Panc1 (cell line): ENCODE measurements around the gene MAD1L1.

Source experiments
- POLR2AphosphoS5 ChIP-seq: IDR thresholded peaks from 2 replicates; pipeline ENCODE4 v1.6.1; 2012; ENCODE audit warnings: mild to moderate bottlenecking, low read depth, low read length, moderate library complexity
- SIN3A ChIP-seq: IDR thresholded peaks from 2 replicates; pipeline ENCODE4 v1.6.1; 2012; ENCODE audit warnings: low read depth, mild to moderate bottlenecking, low read length, moderate library complexity, borderline replicate concordance; ENCODE audit not compliant: insufficient read depth
- TCF7L2 ChIP-seq: IDR thresholded peaks from 2 replicates; pipeline ENCODE4 v1.6.1; 2011; ENCODE audit warnings: mild to moderate bottlenecking, low read depth, low read length, inconsistent platforms
- TF ChIP-seq, protein P1 (sequence below): fragments of 450-650 bp; IDR thresholded peaks from 2 replicates; pipeline ENCODE4 v1.5.1; 2017; ENCODE audit warnings: mild to moderate bottlenecking
- TF ChIP-seq, protein P2 (sequence below), 2 experiments: IDR thresholded peaks; 2 replicates each; pipeline ENCODE4 v1.6.1; 2011 to 2012; ENCODE audit warnings: low read depth in 2 of 2, control low read depth in 1 of 2, low read length in 1 of 2, mild to moderate bottlenecking in 1 of 2, moderate library complexity in 1 of 2; ENCODE audit not compliant: insufficient read depth in 1 of 2

DNA sequence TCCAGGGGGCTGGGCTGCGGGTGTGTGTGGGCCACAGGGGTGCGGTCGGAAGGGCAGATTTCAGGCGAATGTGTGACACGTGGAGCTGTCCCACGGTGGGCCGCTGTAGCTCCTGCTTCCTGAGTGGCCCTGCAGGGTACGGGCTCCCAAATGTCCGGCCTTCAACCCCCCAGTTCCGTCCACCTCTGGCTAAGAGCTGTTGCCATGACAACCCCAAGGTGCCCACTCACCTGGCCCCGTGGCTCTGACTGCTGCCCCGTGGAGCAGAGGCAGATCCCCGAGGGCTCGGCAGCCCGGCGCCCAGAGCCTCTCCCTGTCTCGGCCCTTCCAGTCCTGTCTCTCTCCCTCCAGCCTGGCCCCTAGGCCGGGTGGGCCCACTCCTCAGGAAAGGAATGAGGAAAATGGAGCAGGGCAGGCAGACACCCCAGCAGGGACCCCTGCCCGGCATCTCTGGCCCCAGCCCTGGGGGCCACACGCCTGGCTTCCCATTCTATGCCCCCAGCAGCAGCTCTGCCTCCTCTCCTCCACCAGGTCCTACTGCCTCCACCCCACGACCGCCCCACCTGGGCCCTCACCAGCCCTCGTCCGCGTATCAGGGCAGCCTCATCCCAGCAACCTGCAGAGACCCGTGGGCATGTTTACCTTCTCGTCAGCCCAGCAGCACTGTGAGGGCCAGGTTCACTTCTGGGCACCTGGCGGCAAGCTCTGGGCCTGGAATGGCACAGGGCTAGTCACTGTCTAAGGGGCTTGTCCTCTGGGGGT is 347.1 kb downstream of the MAD1L1 start:
- TF ChIP-seq, protein P1, sequence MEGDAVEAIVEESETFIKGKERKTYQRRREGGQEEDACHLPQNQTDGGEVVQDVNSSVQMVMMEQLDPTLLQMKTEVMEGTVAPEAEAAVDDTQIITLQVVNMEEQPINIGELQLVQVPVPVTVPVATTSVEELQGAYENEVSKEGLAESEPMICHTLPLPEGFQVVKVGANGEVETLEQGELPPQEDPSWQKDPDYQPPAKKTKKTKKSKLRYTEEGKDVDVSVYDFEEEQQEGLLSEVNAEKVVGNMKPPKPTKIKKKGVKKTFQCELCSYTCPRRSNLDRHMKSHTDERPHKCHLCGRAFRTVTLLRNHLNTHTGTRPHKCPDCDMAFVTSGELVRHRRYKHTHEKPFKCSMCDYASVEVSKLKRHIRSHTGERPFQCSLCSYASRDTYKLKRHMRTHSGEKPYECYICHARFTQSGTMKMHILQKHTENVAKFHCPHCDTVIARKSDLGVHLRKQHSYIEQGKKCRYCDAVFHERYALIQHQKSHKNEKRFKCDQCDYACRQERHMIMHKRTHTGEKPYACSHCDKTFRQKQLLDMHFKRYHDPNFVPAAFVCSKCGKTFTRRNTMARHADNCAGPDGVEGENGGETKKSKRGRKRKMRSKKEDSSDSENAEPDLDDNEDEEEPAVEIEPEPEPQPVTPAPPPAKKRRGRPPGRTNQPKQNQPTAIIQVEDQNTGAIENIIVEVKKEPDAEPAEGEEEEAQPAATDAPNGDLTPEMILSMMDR, result no peak
- TF ChIP-seq POLR2AphosphoS5 (no peak), TCF7L2 (no peak), SIN3A (no peak)
- TF ChIP-seq, protein P2, sequence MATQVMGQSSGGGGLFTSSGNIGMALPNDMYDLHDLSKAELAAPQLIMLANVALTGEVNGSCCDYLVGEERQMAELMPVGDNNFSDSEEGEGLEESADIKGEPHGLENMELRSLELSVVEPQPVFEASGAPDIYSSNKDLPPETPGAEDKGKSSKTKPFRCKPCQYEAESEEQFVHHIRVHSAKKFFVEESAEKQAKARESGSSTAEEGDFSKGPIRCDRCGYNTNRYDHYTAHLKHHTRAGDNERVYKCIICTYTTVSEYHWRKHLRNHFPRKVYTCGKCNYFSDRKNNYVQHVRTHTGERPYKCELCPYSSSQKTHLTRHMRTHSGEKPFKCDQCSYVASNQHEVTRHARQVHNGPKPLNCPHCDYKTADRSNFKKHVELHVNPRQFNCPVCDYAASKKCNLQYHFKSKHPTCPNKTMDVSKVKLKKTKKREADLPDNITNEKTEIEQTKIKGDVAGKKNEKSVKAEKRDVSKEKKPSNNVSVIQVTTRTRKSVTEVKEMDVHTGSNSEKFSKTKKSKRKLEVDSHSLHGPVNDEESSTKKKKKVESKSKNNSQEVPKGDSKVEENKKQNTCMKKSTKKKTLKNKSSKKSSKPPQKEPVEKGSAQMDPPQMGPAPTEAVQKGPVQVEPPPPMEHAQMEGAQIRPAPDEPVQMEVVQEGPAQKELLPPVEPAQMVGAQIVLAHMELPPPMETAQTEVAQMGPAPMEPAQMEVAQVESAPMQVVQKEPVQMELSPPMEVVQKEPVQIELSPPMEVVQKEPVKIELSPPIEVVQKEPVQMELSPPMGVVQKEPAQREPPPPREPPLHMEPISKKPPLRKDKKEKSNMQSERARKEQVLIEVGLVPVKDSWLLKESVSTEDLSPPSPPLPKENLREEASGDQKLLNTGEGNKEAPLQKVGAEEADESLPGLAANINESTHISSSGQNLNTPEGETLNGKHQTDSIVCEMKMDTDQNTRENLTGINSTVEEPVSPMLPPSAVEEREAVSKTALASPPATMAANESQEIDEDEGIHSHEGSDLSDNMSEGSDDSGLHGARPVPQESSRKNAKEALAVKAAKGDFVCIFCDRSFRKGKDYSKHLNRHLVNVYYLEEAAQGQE (IDR thresholded peaks at IDR 0.05; ENCODE audit: insufficient read depth in 1 of 2, low read depth in 2 of 2, low read length in 1 of 2), result no peak
